CD4-positive, alpha-beta T cell treated with Interleukin-15 for 4 hours (primary cell): ENCODE measurements around the gene KDM1B.

Experiments
- DNase-seq: peaks from one replicate; pipeline ENCODE4 v3.0.0-alpha.2; 2020; ENCODE audit warnings: low spot score

Gene KDM1B

GRCh38 chr6:18234564-18234963, 79.3 kb downstream of the KDM1B start:
- DNase-seq = no peak

- DNase-seq = no peak
These were observed 80.3 kb downstream of the KDM1B start for GRCh38 chr6:18235524-18235923.

GRCh38 chr6:18237167-18237566, 81.9 kb downstream of the KDM1B start:
- DNase-seq = no peak

DNA sequence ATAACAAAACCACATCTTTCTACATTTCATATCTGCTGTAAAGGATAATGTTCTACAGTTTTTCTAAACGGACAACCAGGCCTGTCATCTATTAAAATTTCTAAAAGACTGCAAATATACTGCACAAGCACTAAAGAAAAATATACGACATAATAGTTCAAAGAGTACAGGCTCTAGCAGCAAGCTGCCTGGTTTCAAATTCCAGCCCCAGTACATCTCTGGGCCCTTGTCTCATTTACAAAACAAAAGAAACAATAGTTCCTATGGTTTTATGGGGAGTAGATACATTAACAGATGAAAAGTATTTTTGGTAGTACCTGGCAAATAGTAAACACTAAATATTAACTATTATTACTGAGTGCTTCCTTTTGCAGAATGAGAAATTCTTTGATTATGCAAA, 85.0 kb downstream of the KDM1B start:
- no peak for DNase-seq

GRCh38 chr6:18241208-18242038, 86.2 kb downstream of the KDM1B start:
- DNase-seq = peak; percentile 24

- no peak for DNase-seq
These were observed 87.0 kb downstream of the KDM1B start for GRCh38 chr6:18242062-18242851.

DNA sequence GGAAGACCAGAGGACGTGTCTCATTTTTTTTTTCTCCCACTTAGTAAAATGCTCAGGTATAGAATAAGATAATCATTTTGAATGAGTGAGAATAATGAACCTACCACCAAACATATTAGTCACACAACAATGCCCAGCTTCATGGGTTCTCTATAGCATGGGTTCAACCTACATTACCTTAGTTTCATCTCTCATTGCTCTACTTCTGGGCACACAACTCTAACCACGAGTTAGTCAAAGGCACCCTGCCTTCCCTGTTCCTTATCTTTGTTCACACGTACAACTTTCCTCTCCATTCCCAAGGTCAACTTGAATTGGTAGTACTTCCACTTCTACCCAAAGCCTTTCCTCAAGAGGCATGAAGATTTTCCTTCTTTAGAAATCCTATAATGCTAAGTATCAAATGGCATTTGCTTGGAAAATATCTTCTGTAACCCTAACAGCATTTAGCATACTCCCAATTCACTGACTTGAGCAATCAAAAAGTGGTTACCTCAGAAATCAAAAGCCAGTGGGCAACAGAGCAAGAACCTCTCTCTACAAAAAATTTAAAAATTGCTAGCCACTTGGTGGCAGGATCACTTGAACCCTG, 88.2 kb downstream of the KDM1B start:
- DNase-seq = no peak

GRCh38 chr6:18244251-18244650, 89.0 kb downstream of the KDM1B start:
- no peak for DNase-seq

GRCh38 chr6:18245079-18245478, 89.9 kb downstream of the KDM1B start:
- no peak for DNase-seq

DNA sequence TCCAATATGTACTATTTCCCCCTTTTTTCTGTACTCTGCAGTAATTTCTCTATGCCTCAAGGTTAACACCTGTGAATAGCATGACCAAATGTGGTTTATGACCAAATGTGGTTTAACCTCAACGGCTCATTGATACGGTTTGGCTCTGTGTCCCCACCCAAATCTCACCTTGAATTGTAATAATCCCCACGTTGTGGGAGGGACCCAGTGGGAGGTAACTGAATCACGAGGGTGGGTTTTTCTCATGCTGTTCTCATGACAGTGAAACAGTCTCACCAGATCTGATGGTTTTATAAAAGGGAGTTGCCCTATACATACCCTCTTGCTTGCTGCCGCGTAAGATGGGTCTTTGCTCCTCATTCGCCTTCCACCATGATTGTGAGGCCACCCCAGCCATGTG, 90.4 kb downstream of the KDM1B start:
- DNase-seq = peak; percentile 35

DNA sequence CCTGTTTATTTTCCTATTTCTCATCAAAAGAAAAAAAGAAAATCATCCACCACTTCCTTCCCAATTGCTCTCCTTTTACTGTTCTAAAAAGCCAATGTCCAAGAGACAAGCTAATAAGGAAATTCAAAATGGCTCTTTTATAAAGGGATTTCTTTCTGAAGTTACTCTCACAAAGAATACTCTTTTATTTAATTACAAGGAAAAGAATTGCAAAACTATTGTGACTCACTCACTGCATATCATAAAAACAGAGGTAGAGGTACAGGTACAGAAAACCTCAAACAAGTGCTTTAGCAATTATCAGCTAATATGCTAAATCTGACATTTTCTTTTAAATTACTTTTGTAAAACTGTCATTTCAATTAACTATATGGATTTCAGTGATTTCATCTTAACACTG, 91.0 kb downstream of the KDM1B start:
- no peak for DNase-seq

- no peak for DNase-seq
These were observed 91.8 kb downstream of the KDM1B start for GRCh38 chr6:18247002-18247401.

GRCh38 chr6:18248698-18249097, 93.5 kb downstream of the KDM1B start:
- DNase-seq = no peak

GRCh38 chr6:18249271-18249670, 94.0 kb downstream of the KDM1B start:
- DNase-seq = no peak

- no peak for DNase-seq
These were observed 98.4 kb downstream of the KDM1B start for GRCh38 chr6:18253635-18254034.

DNA sequence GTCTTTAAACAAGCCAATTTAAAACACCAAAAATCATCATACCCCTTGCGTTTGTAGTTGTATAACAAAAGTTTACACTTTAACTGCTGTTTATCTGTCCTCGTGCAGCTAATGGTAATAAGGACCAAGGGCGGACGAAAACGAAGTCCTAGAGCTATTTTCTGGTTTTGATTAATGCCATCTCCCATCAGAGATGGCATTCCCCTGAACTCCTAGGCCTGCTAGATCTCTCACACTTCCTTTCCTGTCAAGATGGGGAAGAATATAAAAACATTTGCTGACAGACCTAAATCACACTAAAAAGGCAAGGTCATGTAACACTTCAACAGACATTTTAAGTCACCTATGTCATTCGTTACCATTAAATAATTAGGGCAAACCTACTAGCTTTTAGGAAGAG, 99.6 kb downstream of the KDM1B start:
- no peak for DNase-seq

DNA sequence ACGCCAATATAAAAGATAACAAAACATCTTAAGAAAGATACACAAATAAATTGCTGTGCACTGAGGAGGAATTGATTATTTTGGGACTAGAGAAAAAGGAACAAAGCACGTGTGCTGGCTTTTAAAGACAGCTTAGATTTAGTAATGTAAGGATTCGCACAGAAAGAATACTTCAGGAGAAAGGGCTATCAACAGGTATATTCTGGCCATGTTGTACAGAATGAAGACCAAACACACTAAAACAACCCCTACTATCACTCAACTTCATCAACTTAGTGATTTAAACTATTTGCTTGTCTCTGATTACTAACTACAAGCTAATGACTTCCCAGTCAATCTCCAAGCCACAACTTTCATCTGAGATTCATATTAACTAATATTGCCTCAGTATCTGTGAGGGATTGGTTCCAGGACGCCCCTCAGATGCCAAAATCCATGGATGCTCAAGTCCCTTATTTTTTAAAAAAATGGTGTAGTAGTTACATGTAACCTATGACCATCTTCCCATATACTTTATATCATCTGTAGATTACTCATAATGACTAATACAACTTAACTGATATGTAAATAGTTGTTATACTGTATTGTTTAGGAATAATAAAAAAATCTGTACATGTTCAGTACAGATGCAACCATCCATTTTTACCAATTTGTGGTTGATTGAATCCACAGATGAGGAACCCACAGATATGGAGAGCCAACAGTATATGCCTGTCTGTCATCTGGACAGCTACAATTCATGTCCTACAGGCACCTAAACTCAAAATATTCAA, 104.6 kb downstream of the KDM1B start:
- no peak for DNase-seq

DNA sequence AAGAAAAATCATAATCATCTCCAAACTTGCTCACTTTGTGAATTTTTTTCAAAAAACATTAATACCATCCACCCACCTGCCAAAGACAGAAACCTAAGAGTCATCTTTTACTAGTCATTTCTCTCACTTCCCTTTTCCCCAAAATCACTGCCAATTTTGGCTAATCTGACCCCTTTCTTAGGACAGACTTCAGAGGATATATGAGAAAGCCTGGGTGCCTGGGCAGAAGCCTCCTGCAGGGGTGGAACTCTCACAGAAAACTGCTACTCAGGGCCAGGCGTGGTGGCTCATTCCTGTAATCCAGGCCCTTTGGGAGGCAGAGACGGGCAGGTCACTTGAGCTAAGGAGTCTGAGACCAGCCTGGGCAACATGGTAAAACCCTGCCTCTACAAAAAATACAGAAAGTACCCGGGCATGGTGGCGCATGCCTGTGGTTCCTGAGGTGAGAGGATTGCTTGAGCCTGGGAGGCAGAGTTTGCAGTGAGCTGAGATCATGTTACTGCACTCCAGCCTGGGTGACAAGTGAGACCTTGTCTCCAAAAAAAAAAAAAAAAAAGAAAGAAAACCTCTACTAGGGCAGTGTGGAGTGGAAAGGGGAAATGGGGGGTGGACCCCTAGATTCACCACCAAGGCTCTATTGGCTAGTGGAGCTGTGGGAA, 105.4 kb downstream of the KDM1B start:
- DNase-seq = peak; percentile 14

GRCh38 chr6:18261877-18262276, 106.7 kb downstream of the KDM1B start:
- DNase-seq = no peak

- peak; percentile 34 for DNase-seq
These were observed 107.6 kb downstream of the KDM1B start for GRCh38 chr6:18262702-18263417.
